Measurements from ENCODE around the gene GPSM1.

GRCh38 chr9:136367296-136368145, 40.2 kb downstream of the GPSM1 start:
- TF ChIP-seq POLR2A (IDR thresholded peaks at IDR 0.05) (no peak), POLR2AphosphoS5 (IDR thresholded peaks at IDR 0.05) (no peak), EP300 (IDR thresholded peaks at IDR 0.05) (no peak)
- TF ChIP-seq, protein P1, sequence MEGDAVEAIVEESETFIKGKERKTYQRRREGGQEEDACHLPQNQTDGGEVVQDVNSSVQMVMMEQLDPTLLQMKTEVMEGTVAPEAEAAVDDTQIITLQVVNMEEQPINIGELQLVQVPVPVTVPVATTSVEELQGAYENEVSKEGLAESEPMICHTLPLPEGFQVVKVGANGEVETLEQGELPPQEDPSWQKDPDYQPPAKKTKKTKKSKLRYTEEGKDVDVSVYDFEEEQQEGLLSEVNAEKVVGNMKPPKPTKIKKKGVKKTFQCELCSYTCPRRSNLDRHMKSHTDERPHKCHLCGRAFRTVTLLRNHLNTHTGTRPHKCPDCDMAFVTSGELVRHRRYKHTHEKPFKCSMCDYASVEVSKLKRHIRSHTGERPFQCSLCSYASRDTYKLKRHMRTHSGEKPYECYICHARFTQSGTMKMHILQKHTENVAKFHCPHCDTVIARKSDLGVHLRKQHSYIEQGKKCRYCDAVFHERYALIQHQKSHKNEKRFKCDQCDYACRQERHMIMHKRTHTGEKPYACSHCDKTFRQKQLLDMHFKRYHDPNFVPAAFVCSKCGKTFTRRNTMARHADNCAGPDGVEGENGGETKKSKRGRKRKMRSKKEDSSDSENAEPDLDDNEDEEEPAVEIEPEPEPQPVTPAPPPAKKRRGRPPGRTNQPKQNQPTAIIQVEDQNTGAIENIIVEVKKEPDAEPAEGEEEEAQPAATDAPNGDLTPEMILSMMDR (IDR thresholded peaks at IDR 0.05) = no peak
